ENCODE results near the gene FIGNL1. TPM values are rescaled to one million over a fixed set of nuclear protein-coding genes. Genes with fewer than 3 reads are reported as not detected.

The FIGNL1 gene
- total and polyA plus RNA-seq, 2 of the 4 experiments (the other 2 are of a cell fraction), result 8.2 to 27.1 TPM

GRCh38 chr7:50462361-50462760, 12.2 kb upstream of the FIGNL1 start:
- no peaks in the 10 kb centered on the region for H3K4me1 ChIP-seq (ENCODE audit: control insufficient read depth, insufficient read depth, low read length)
- H3K9me1 ChIP-seq (ENCODE audit: insufficient read depth, low read length), result no peaks in the 10 kb centered on the region
- H3K4me3 ChIP-seq (ENCODE audit: insufficient read depth, low read depth, low read length), result no peak overlapping the region
- intact Hi-C loops (cut with micrococcal nuclease), result no loop called here
- H3K27ac ChIP-seq (ENCODE audit: insufficient read depth, low read length), result no peak overlapping the region
- H4K20me1 ChIP-seq (ENCODE audit: insufficient read depth, low read length), result no peaks in the 10 kb centered on the region
- H3K9ac ChIP-seq (ENCODE audit: low read depth, low read length), result no peak overlapping the region
- H2BK20ac ChIP-seq (ENCODE audit: low read depth, low read length), result no peak overlapping the region
- TF ChIP-seq RCOR1 (IDR thresholded peaks at IDR 0.05; ENCODE audit: insufficient replicate concordance, low read length) (no peak), SMC3 (IDR thresholded peaks at IDR 0.05; ENCODE audit: low read depth, low read length) (no peak), RFX5 (IDR thresholded peaks at IDR 0.05; ENCODE audit: low read depth, low read length) (no peak)
- H4K5ac ChIP-seq (ENCODE audit: low read depth, low read length), result no peak overlapping the region
- dilution Hi-C loops (cut with HindIII; ENCODE audit: low sequenced_read_pairs, unreplicated experiment), result no loop called here
- H2AK9ac ChIP-seq (replicated peaks; ENCODE audit: low read depth, low read length, poor library complexity), result no peak overlapping the region
- no peak overlapping the region for H3K4me2 ChIP-seq (ENCODE audit: low read depth, low read length)
- BruUV-seq (replicated peaks), result no TSS peak
- no peak overlapping the region for H2AK5ac ChIP-seq (ENCODE audit: low read depth, low read length)
- H2BK15ac ChIP-seq (ENCODE audit: low read depth, low read length), result no peak overlapping the region
- in situ Hi-C loops (cut with MboI; ENCODE audit: low sequenced_read_pairs), result loop anchor here (10.0 to 25.0 kb wide), 2 partner anchors 225 to 612 kb away; no protein-coding TSS in a partner anchor
- ATAC-seq (ENCODE audit: low read depth), result no peak
- no peak overlapping the region for H2AFZ ChIP-seq (replicated peaks; ENCODE audit: low read length, poor library complexity)
- no peak overlapping the region for H3K23ac ChIP-seq (ENCODE audit: low read depth, low read length)
- no peaks in the 10 kb centered on the region for H3K79me1 ChIP-seq (ENCODE audit: low read depth in 1 of 2, low read length in 2 of 2)
- no peaks in the 10 kb centered on the region for H3K36me3 ChIP-seq (ENCODE audit: control insufficient read depth, insufficient read depth, low read length)
- H3K18ac ChIP-seq (ENCODE audit: low read depth, low read length), result no peak overlapping the region
- DNase-seq, result no peak
- H4K91ac ChIP-seq (ENCODE audit: insufficient read depth, low read depth, low read length), result no peak overlapping the region
- H3K14ac ChIP-seq (replicated peaks; ENCODE audit: low read depth, low read length), result no peak overlapping the region
- CTCF ChIA-PET, result interaction anchor here (0.8 to 1.0 kb wide), 2 partner anchors 679 to 699 kb away, joined by 3 to 4 read pairs; no protein-coding TSS in a partner anchor
- no CpG with 5 or more reads among the region's 4 CpGs for WGBS, 2 experiments (ENCODE audit: extremely low coverage in 2 of 2, insufficient read length in 1 of 2)
- H3K27me3 ChIP-seq (ENCODE audit: control insufficient read depth, insufficient read depth, low read length), result peaks cover 12% of the 10 kb centered on the region
- H2BK120ac ChIP-seq (ENCODE audit: low read depth, low read length), result no peak overlapping the region
- H3K56ac ChIP-seq (ENCODE audit: extremely low read depth, insufficient read depth, low read length), result no peak overlapping the region
- POLR2A ChIA-PET (ENCODE audit: unreplicated experiment), result no interaction called here
- H2BK5ac ChIP-seq (ENCODE audit: low read depth, low read length, poor library complexity, severe bottlenecking), result no peak overlapping the region
- no peaks in the 10 kb centered on the region for H3K9me3 ChIP-seq (ENCODE audit: control insufficient read depth, insufficient read depth, low read length)
- no peak overlapping the region for H3K4ac ChIP-seq (ENCODE audit: low read depth, low read length)
- H4K8ac ChIP-seq (ENCODE audit: low read depth in 2 of 2, low read length in 2 of 2), result no peak overlapping the region
